ENCODE data around the gene NRG3.

NRG3 gene

GRCh38 chr10:82072124-82072523 lies 197.1 kb downstream of the NRG3 start:
- Histone ChIP-seq H3K36me3 (replicated peaks) (no peaks in the 10 kb centered on the region), H3K27me3 (replicated peaks) (no peaks in the 10 kb centered on the region), H3K4me3 (ENCODE audit: low read depth, low read length) (no peak overlapping the region), H3K27ac (no peak overlapping the region)
- DNase-seq: no peak
- in situ Hi-C loops (cut with HindIII; ENCODE audit: low pct_ligation_motif_present, low sequenced_read_pairs): no loop called here
- no peak for TF ChIP-seq CTCF (IDR thresholded peaks at IDR 0.05; ENCODE audit: low read depth, low read length, missing control alignments)

- TF ChIP-seq CTCF (IDR thresholded peaks at IDR 0.05; ENCODE audit: low read depth, low read length, missing control alignments): no peak
- no peak overlapping the region for H3K4me3 ChIP-seq (ENCODE audit: low read depth, low read length)
- no peak for DNase-seq
- no peaks in the 10 kb centered on the region for H3K36me3 ChIP-seq (replicated peaks)
- H3K27me3 ChIP-seq (replicated peaks): no peaks in the 10 kb centered on the region
- in situ Hi-C loops (cut with HindIII; ENCODE audit: low pct_ligation_motif_present, low sequenced_read_pairs): no loop called here
- H3K27ac ChIP-seq: no peak overlapping the region
Observed at GRCh38 chr10:82075605-82076004, 200.6 kb downstream of the NRG3 start.

GRCh38 chr10:82084496-82084895 lies 209.5 kb downstream of the NRG3 start:
- in situ Hi-C loops (cut with HindIII; ENCODE audit: low pct_ligation_motif_present, low sequenced_read_pairs): no loop called here
- H3K27me3 ChIP-seq (replicated peaks): no peaks in the 10 kb centered on the region
- no peak for TF ChIP-seq CTCF (IDR thresholded peaks at IDR 0.05; ENCODE audit: low read depth, low read length, missing control alignments)
- no peak for DNase-seq
- H3K27ac ChIP-seq: no peak overlapping the region
- H3K4me3 ChIP-seq (ENCODE audit: low read depth, low read length): no peak overlapping the region
- H3K36me3 ChIP-seq (replicated peaks): no peaks in the 10 kb centered on the region

- no peak for TF ChIP-seq CTCF (IDR thresholded peaks at IDR 0.05; ENCODE audit: low read depth, low read length, missing control alignments)
Observed at GRCh38 chr10:82084904-82085303, 209.9 kb downstream of the NRG3 start.

GRCh38 chr10:82089327-82089726 lies 214.3 kb downstream of the NRG3 start:
- Histone ChIP-seq H3K4me3 (ENCODE audit: low read depth, low read length) (no peak overlapping the region), H3K27ac (no peak overlapping the region), H3K27me3 (replicated peaks) (no peaks in the 10 kb centered on the region), H3K36me3 (replicated peaks) (no peaks in the 10 kb centered on the region)
- in situ Hi-C loops (cut with HindIII; ENCODE audit: low pct_ligation_motif_present, low sequenced_read_pairs): no loop called here
- TF ChIP-seq CTCF (IDR thresholded peaks at IDR 0.05; ENCODE audit: low read depth, low read length, missing control alignments): no peak
- DNase-seq: no peak

More at GRCh38 chr10:82084904-82085303, 209.9 kb downstream of the NRG3 start:
- H3K4me3 ChIP-seq (ENCODE audit: low read depth, low read length): no peak overlapping the region
- no peaks in the 10 kb centered on the region for H3K27me3 ChIP-seq (replicated peaks)
- no peak for DNase-seq
- in situ Hi-C loops (cut with HindIII; ENCODE audit: low pct_ligation_motif_present, low sequenced_read_pairs): no loop called here
- no peaks in the 10 kb centered on the region for H3K36me3 ChIP-seq (replicated peaks)
- H3K27ac ChIP-seq: no peak overlapping the region

GRCh38 chr10:82091413-82091812 lies 216.4 kb downstream of the NRG3 start:
- no peaks in the 10 kb centered on the region for H3K27me3 ChIP-seq (replicated peaks)
- no peak for DNase-seq
- no peak overlapping the region for H3K4me3 ChIP-seq (ENCODE audit: low read depth, low read length)
- in situ Hi-C loops (cut with HindIII; ENCODE audit: low pct_ligation_motif_present, low sequenced_read_pairs): no loop called here
- H3K27ac ChIP-seq: no peak overlapping the region
- TF ChIP-seq CTCF (IDR thresholded peaks at IDR 0.05; ENCODE audit: low read depth, low read length, missing control alignments): no peak
- H3K36me3 ChIP-seq (replicated peaks): no peaks in the 10 kb centered on the region

Measured in brain microvascular endothelial cell (primary cell).